Calu3 (cell line): Measurements from ENCODE around the gene PROK1. TPM values are rescaled to one million over a fixed set of nuclear protein-coding genes. Genes with fewer than 3 reads are reported as not detected.
A peak's percentile ranks its signal among the peaks of the same experiment; 100 is the strongest.
"Not testable (repeated sequence)": the region's sequence is repeated elsewhere in the genome, so short reads cannot be mapped to it uniquely, and the experiment has no call there.

ENCODE experiments used
- Bru-seq: library from RNA; stranded (reverse); fragments of 400-500 nt; gene quantifications from one replicate; lab custom pipeline; 2021; lab: Mats Ljungman, UMichigan
- BruChase-seq, 2 experiments: library from RNA; stranded (reverse); fragments of 400-500 nt; gene quantifications; one replicate each; lab custom pipeline; 2021; lab: Mats Ljungman, UMichigan
- BruUV-seq: library from RNA; stranded (reverse); fragments of 400-500 nt; replicated peaks from 2 replicates; lab custom pipeline; 2021; lab: Mats Ljungman, UMichigan
- CTCF ChIA-PET: fragments of 300-600 bp; sonication (Branson Sonifier 250); formaldehyde crosslinking; loops from one replicate; lab custom pipeline; 2022; ENCODE audit warnings: antibody characterized with exemption; lab: Charles Lee
- DNase-seq: peaks from one replicate; pipeline ENCODE4 v3.0.0; 2022
- H3K27ac Mint-ChIP-seq: one replicate; pipeline ENCODE4 v1.8.0; 2022; ENCODE audit warnings: mixed read lengths; ENCODE audit not compliant: unreplicated experiment
- H3K27me3 Mint-ChIP-seq: one replicate; pipeline ENCODE4 v1.8.0; 2022; ENCODE audit warnings: mixed read lengths; ENCODE audit not compliant: unreplicated experiment
- H3K36me3 Mint-ChIP-seq: one replicate; pipeline ENCODE4 v1.8.0; 2022; ENCODE audit warnings: mild to moderate bottlenecking, moderate library complexity, mixed read lengths; ENCODE audit not compliant: insufficient read depth, unreplicated experiment
- H3K4me1 Mint-ChIP-seq: one replicate; pipeline ENCODE4 v1.8.0; 2022; ENCODE audit warnings: mild to moderate bottlenecking, low read depth, mixed read lengths; ENCODE audit not compliant: unreplicated experiment
- H3K4me3 Mint-ChIP-seq: one replicate; pipeline ENCODE4 v1.8.0; 2022; ENCODE audit warnings: mild to moderate bottlenecking, low read depth, moderate library complexity, mixed read lengths; ENCODE audit not compliant: unreplicated experiment
- H3K9me3 Mint-ChIP-seq: one replicate; pipeline ENCODE4 v1.8.0; 2022; ENCODE audit warnings: low read depth, mixed read lengths; ENCODE audit not compliant: unreplicated experiment
- CTCF ChIP-seq: fragments of 200-600 bp; IDR thresholded peaks from one replicate; pipeline ENCODE4 v1.8.0; 2022; ENCODE audit warnings: antibody characterized with exemption; ENCODE audit not compliant: unreplicated experiment
- intact Hi-C: fragments of 100-400 bp; cut with micrococcal nuclease; formaldehyde crosslinking; loops from one replicate; pipeline ENCODE4 v1.10.0; 2022; ENCODE audit not compliant: unreplicated experiment
- long read RNA-seq: library from polyadenylated mRNA; stranded (forward); transcript quantifications from one replicate; pipeline ENCODE4 v2.0.0, GENCODE V29; 2022
- total RNA-seq: library from RNA; stranded (reverse); gene quantifications from 2 replicates; pipeline ENCODE4 v1.2.3, GENCODE V29; 2022

PROK1 gene
- not detected in 2 replicates for total RNA-seq
- Bru-seq, nascent RNA: not detected
- BruChase-seq, experiment 1, labeled RNA remaining after a 6-hour chase: not detected
- BruChase-seq, experiment 2, labeled RNA remaining after a 2-hour chase: not detected
- long read RNA-seq: 0 reads

GRCh38 chr1:110450929-110451328, at the start of gene PROK1:
PROK1 (plus strand) TSS chr1:110451149; CDS start chr1:110451217, 68 bp downstream.
- DNase-seq: no peak
- TF ChIP-seq CTCF: no peak
- no TSS peak for BruUV-seq
- Mint-ChIP-seq H3K4me3 (no peak within 1 kb of the TSS), H3K36me3 (peaks cover 3% of the 10 kb centered on the region), H3K27ac (no peak within 1 kb of the TSS), H3K27me3 (peaks cover 92% of the 10 kb centered on the region), H3K4me1 (no peaks in the 10 kb centered on the region), H3K9me3 (no peaks in the 10 kb centered on the region)
- intact Hi-C loops: no loop called here
- CTCF ChIA-PET: interaction anchor here (1.7 kb wide), 1 partner anchor 9 kb away, joined by 5 read pairs; no protein-coding TSS in a partner anchor

- no peak overlapping the region for H3K4me3 Mint-ChIP-seq
- intact Hi-C loops: no loop called here
- CTCF ChIA-PET: interaction anchor here (0.6 kb wide), 1 partner anchor 51 kb away, joined by 3 read pairs; no protein-coding TSS in a partner anchor
- BruUV-seq: no TSS peak
- no peaks in the 10 kb centered on the region for H3K9me3 Mint-ChIP-seq
- no peak for DNase-seq
- no peak for TF ChIP-seq CTCF
- peaks cover 26% of the 10 kb centered on the region for H3K36me3 Mint-ChIP-seq
- no peaks in the 10 kb centered on the region for H3K27me3 Mint-ChIP-seq
- H3K4me1 Mint-ChIP-seq: peaks cover 11% of the 10 kb centered on the region
- H3K27ac Mint-ChIP-seq: no peak overlapping the region
Measured at GRCh38 chr1:110403805-110404204, 47.1 kb upstream of the PROK1 start.

GRCh38 chr1:110404401-110404800, 46.5 kb upstream of the PROK1 start:
- no TSS peak for BruUV-seq
- Mint-ChIP-seq H3K4me1 (peaks cover 11% of the 10 kb centered on the region), H3K36me3 (peaks cover 26% of the 10 kb centered on the region), H3K27me3 (no peaks in the 10 kb centered on the region), H3K27ac (no peak overlapping the region), H3K4me3 (no peak overlapping the region), H3K9me3 (no peaks in the 10 kb centered on the region)
- DNase-seq: no peak
- intact Hi-C loops: no loop called here
- no peak for TF ChIP-seq CTCF
- CTCF ChIA-PET: interaction anchor here (0.6 to 0.7 kb wide), 2 partner anchors 51 to 92 kb away, joined by 3 to 5 read pairs; no protein-coding TSS in a partner anchor

GRCh38 chr1:110406407-110406806, 44.5 kb upstream of the PROK1 start:
- BruUV-seq, H3K27me3 Mint-ChIP-seq, CTCF ChIA-PET, DNase-seq, H3K9me3 Mint-ChIP-seq: not testable (repeated sequence)
- H3K27ac Mint-ChIP-seq: peak overlapping the region; percentile 63
- peaks cover 11% of the 10 kb centered on the region for H3K4me1 Mint-ChIP-seq
- peaks cover 22% of the 10 kb centered on the region for H3K36me3 Mint-ChIP-seq
- intact Hi-C loops: loop anchor here (2.0 to 5.0 kb wide), 2 partner anchors 74 to 204 kb away; no protein-coding TSS in a partner anchor
- H3K4me3 Mint-ChIP-seq: peak overlapping the region; percentile 99
